ENCODE data around the gene AADAC.

AADAC gene

DNA sequence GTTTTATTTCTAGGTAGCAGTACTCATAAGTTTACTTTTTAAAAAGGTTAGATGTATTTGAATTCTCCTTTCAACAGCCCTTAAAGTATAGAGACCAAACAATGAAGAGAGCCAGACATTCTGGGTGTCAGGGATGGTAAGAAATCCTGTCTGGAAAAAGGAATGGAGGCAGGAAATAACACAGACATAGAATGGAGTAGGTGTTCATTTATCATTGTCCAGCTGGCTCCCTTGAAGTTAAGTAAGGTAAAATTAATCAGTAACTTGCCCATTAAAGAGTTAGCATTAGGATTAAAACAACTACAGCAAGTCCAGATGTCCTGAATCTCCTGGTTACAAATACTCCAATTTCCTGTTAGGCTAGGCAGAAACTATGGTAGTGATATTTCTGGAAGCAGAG lies 46.0 kb downstream of the AADAC start:
- DNase-seq = no peak

DNA sequence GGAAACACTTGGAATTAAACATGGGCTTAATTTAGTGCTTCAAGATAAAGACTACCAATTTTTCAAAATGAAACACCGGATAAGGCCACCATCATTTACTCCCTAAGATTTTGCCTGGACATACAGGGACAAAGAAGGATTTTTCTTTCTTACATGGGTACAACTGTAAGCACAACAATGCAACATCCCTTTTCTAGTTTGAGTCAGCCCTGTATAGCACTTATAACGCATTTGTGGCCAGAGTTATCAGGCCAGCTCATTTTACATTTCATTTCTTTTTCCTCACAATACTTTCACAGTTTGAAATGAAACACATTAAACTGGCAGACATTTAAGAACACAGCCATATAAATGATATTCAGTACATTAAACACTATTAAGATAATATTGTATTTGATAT lies 49.7 kb downstream of the AADAC start:
- DNase-seq = no peak

DNA sequence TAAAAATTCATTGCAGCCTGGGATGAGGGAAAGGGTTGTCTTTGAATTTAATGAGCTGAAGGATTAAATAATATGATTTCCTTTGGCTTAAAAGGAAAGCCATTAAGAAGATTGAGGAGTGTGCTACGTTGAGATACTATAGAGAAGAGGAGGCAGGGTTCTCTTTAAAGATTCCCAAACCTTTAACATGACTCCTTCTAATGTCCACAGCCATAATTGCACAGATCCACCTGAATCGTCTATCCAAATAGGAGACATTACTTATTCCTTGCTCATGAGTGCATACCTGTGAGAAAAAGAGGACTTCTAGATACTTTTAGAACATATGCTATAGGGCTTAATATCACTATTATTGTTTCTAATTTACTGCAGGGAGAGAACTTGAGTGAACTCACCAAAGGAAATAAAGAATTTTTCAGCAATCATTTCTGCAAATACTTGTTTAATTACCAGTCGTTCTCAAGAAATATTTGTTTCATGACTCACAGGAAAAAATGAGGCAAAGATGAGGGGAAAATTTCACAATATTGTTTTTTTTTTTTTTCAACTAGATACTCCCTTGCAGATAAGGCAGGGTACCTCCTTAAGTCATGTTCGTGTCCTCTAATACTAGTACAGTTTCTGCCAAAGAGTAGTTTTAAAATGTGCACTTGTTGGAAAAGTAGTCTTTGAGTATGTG lies 50.6 kb downstream of the AADAC start:
- peak; percentile 43 for DNase-seq

DNA sequence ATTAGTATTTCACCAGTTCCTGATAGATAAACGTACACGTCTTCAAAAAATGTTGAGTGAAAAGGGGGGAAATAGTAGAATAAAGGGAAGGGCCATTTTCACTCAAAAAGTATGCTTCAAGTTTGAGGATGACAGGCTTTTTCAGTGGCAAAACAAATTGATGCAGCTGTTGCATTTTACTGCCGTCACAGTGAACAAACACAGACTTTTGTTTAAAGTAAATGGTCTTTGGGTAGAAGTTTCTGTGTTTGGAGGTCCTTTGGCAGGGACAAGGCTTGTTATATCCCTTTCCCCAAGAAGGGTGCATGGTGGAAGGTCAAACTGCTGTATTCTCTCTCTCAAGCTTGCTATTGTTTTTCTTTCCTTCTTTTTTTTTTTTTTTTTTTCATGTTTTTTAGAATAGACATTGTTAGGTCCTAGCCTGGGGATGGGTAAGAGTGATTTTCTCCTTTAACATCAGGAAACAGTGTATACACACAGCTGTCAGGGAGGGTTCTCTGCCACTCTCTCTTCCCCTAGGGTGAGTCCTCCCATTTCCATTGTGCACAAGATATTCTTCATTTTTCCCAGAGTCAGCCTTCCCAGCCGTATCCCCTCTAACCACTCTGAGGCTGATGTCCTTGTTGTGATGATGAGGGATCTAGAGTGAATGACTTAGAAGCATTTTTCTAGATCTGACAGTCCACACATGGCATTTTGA lies 52.9 kb downstream of the AADAC start:
- no peak for DNase-seq

DNA sequence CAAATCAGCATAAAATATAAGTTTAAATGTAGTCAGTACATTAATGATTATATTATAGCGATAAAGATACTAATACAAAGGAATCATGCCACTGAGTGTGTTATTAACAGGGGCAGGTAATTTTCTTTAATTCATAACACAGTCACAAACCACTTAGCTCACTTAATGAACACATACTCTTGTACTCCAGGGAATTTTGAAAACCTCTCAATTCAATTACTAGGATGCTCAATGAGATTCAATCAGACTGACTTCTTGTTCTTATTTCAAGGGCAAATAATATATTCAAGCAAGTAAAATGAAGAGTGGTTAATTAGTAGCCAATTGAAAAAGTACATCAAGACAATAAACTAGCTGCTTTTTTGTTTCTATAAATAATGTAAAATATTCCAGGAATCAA lies 53.8 kb downstream of the AADAC start:
- DNase-seq = no peak

DNA sequence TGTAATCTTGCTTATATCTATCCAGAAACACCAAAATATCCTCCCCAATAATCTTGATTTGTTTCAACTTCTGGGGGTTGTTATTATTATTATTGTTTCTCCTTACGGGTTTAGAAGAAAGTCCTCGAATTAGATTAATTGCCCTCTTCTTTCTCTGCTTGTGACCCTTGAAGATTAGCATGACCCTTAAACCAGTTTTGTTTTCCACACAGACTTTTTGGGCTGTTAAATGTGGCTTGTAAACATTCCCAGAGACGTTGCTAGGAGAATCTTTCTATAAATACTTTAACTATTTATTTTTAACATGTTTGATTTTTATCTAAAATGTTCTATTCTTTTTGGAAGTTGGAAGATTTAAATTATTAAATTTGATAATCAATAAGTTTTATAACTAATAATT lies 55.3 kb downstream of the AADAC start:
- DNase-seq = no peak

DNA sequence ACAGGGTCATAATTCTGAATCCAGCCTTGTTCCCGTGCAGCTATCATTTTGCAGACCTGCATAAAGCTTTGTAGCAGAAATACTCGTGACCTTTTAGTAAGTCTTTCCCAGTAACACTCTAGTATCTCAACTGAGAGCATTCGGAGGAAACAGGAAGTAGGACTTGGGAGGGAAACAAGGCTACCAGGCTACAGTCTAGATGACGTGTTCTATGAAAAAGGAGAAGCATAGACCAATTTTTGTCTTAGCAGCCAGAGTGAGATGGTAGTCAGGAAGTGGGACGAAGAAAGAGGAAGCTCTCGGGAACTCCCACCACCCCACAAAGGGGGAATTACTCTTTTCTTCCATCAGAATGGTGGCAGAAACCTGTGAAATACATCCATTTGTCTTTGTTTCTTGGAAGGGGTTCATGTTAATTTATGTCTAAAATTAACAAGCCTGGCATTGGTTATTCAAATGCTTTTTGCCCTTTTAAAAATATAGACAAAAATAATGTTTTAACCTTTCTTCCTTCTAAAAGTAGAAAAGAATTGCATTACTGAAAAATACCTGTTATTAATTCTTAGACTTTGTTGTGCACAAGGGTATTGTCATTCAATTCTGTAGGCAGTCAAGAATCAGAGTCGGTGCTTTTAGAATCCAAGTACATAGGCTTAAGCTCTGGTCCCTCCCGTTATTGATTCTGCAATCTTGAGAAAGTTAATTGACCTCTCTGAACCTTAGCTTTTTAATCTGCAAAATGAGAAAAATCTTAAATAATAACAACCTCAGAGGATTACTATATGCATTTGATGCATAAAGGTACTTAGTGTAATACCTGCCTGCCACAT lies 57.9 kb downstream of the AADAC start:
- peak; percentile 99 for DNase-seq

DNA sequence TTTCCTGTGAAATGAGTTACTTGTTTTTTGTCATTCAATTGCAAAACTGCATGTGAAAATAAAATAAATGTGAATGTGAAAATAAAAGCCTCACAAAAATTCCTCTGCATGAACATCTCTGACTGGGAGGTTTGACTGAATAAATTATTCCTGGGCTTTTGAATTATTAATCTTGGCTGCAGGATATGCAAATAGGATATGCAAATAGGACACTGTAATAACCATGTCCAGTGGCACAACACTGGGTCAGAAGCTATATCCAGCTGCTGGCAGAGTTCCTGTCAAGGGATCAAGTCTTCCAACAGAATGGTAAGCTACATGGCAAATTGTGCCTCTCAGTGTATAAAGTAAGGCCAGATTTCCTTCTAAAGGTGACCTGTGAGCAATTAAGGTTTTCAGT lies 59.5 kb downstream of the AADAC start, which contains the start of gene SUCNR1:
SUCNR1 (plus strand) TSS at position 246 of the 400 bp plus-strand sequence. CDS start 6,250 bp downstream, outside the sequence.
- no peak for DNase-seq

DNA sequence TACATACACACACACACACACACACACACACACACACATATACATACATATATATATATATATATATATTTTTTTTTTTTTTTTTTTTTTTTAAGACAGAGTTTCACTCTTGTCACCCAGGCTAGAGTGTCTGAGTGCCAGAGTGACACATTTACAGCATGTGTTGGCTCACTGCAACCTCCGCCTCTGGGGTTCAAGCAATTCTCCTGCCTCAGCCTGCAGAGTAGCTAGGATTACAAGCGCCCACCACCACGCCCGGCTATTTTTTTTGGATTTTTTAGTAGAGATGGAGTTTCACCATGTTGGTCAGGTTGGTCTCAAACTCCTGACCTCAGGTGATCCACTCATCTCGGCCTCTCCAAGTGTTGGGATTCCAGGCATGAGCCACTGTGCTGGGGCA lies 60.2 kb downstream of the AADAC start:
- DNase-seq = peak; percentile 5

DNA sequence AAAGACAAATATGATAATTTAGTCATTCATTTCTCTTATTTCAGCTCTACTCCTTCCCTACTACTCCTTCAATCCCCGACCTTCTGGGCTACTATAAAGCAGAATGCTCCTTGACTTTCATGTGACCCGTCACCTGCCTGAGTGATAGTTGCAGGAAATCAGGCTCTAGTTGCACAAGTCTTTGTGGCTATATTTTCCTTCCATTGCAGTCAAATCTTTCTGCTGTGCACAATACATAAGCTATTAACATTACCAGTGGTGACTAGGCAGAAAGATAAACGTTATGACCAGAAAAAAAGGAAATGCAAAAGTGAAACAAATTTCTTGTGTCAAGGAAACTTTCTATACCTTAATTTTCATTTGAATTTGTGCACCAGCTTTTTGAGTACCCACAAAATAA lies 61.8 kb downstream of the AADAC start:
- peak; percentile 91 for DNase-seq

DNA sequence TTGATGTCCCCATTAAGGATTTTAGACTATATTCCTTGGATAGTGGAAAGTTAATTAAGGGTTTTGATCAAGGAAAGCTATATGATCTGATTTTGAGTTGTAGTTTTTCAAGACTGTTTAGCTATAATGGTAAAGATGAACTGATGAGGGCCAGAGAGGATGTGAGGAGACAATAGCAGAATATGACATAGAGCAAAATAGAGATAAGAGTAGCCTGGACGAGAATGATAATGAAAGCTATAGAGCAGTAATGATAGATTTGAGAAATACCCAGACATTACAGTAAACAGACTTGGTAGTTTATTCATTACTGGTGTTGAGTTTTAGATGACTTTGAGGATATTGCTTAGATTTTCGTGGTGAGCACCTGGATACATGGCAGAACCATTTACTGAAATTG lies 63.4 kb downstream of the AADAC start:
- no peak for DNase-seq
